Mucosa of gallbladder (tissue), 1 donor: Measurements from ENCODE around the gene DPH5. TPM values are rescaled to one million over a fixed set of nuclear protein-coding genes. Genes with fewer than 3 reads are reported as not detected.
"Not testable (repeated sequence)": the region's sequence is repeated elsewhere in the genome, so short reads cannot be mapped to it uniquely, and the experiment has no call there.

ENCODE experiments used
- DNase-seq: peaks from one replicate; pipeline ENCODE4 v3.0.0-alpha.2; 2020; ENCODE audit warnings: low spot score
- total RNA-seq: library from RNA; stranded (reverse); gene quantifications from one replicate; pipeline ENCODE4 v1.2.1, GENCODE V29; 2021
- donor health status: DM: no; HTN: no; CAD: no.

The DPH5 gene
- total RNA-seq, result 25.6 TPM

- peak; percentile 92 for DNase-seq
Measured at GRCh38 chr1:101025657-101026429, at the start of gene DPH5. TSS of gene DPH5 (minus strand) at chr1:101025784. CDS start at chr1:101025443, 341 bp downstream.

GRCh38 chr1:101073836-101074235 is 48.3 kb upstream of the DPH5 start:
- no peak for DNase-seq

- no peak for DNase-seq
Measured at GRCh38 chr1:101071470-101071891, 45.9 kb upstream of the DPH5 start.

GRCh38 chr1:101069158-101069557 is 43.6 kb upstream of the DPH5 start:
- DNase-seq, result no peak

GRCh38 chr1:101066937-101067335 is 41.4 kb upstream of the DPH5 start:
- not testable (repeated sequence) for DNase-seq

GRCh38 chr1:101066260-101066936 is 40.8 kb upstream of the DPH5 start:
- DNase-seq, result no peak

- no peak for DNase-seq
Measured at GRCh38 chr1:101065575-101065974, 40.0 kb upstream of the DPH5 start.

- no peak for DNase-seq
Measured at GRCh38 chr1:101064697-101065096, 39.1 kb upstream of the DPH5 start.

GRCh38 chr1:101060992-101061391 is 35.4 kb upstream of the DPH5 start:
- DNase-seq, result no peak

- DNase-seq, result no peak
Measured at GRCh38 chr1:101059945-101060542, 34.5 kb upstream of the DPH5 start.

- no peak for DNase-seq
Measured at GRCh38 chr1:101055623-101056022, 30.0 kb upstream of the DPH5 start.

- DNase-seq, result no peak
Measured at GRCh38 chr1:101051688-101052638, 26.4 kb upstream of the DPH5 start.

GRCh38 chr1:101050869-101051268 is 25.3 kb upstream of the DPH5 start:
- no peak for DNase-seq

- no peak for DNase-seq
Measured at GRCh38 chr1:101044749-101045148, 19.2 kb upstream of the DPH5 start.

- DNase-seq, result no peak
Measured at GRCh38 chr1:101044259-101044658, 18.7 kb upstream of the DPH5 start.

GRCh38 chr1:101043776-101044175 is 18.2 kb upstream of the DPH5 start:
- DNase-seq, result no peak

GRCh38 chr1:101041300-101041699 is 15.7 kb upstream of the DPH5 start:
- DNase-seq, result no peak

GRCh38 chr1:101040666-101041065 is 15.1 kb upstream of the DPH5 start:
- DNase-seq, result no peak

- DNase-seq, result no peak
Measured at GRCh38 chr1:101039245-101039644, 13.7 kb upstream of the DPH5 start.

GRCh38 chr1:101037316-101037715 is 11.7 kb upstream of the DPH5 start:
- DNase-seq, result no peak

- DNase-seq, result no peak
Measured at GRCh38 chr1:101033017-101033416, 7.4 kb upstream of the DPH5 start.

- not testable (repeated sequence) for DNase-seq
Measured at GRCh38 chr1:101032129-101032528, 6.5 kb upstream of the DPH5 start.
